GM12878 (cell line): ENCODE measurements around the gene CLRN3.

Experiments
- CHD1 ChIP-seq: IDR thresholded peaks from 2 replicates; pipeline ENCODE4 v1.6.1; 2012; ENCODE audit warnings: low read depth, low read length, improper control_type of control experiment
- CREM ChIP-seq: IDR thresholded peaks from 2 replicates; pipeline ENCODE4 v1.6.1; 2014; ENCODE audit warnings: antibody characterized with exemption, low read depth
- EGR1 ChIP-seq, 2 experiments: IDR thresholded peaks; 1 replicate in 1 of 2; 2 replicates in 1 of 2; pipeline ENCODE4 v1.6.1; 2011 to 2012; ENCODE audit warnings: low read depth in 2 of 2, low read length in 2 of 2, borderline replicate concordance in 1 of 2, mild to moderate bottlenecking in 1 of 2, moderate library complexity in 1 of 2
- ESRRA ChIP-seq: IDR thresholded peaks from 2 replicates; pipeline ENCODE4 v1.6.1; 2012; ENCODE audit warnings: mild to moderate bottlenecking, low read length, improper control_type of control experiment
- POLR2A ChIP-seq: IDR thresholded peaks from 2 replicates; pipeline ENCODE4 v1.6.1; 2011; ENCODE audit warnings: low read depth, mild to moderate bottlenecking, low read length
- TF ChIP-seq, protein P1 (sequence below), 3 experiments: IDR thresholded peaks in 2 of 3; conservative IDR thresholded peaks in 1 of 3; 2 replicates each; pipeline ENCODE4 v1.5.1; 2011; ENCODE audit warnings: low read depth in 3 of 3, low read length in 3 of 3, mild to moderate bottlenecking in 3 of 3, control low read depth in 2 of 3, moderate library complexity in 2 of 3, inconsistent platforms in 1 of 3, mixed read lengths in 1 of 3; ENCODE audit not compliant: control insufficient read depth in 2 of 3, insufficient read depth in 1 of 3; ENCODE audit errors: extremely low read depth in 1 of 3

- no peak for TF ChIP-seq CREM
- TF ChIP-seq, protein P1, sequence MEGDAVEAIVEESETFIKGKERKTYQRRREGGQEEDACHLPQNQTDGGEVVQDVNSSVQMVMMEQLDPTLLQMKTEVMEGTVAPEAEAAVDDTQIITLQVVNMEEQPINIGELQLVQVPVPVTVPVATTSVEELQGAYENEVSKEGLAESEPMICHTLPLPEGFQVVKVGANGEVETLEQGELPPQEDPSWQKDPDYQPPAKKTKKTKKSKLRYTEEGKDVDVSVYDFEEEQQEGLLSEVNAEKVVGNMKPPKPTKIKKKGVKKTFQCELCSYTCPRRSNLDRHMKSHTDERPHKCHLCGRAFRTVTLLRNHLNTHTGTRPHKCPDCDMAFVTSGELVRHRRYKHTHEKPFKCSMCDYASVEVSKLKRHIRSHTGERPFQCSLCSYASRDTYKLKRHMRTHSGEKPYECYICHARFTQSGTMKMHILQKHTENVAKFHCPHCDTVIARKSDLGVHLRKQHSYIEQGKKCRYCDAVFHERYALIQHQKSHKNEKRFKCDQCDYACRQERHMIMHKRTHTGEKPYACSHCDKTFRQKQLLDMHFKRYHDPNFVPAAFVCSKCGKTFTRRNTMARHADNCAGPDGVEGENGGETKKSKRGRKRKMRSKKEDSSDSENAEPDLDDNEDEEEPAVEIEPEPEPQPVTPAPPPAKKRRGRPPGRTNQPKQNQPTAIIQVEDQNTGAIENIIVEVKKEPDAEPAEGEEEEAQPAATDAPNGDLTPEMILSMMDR (IDR thresholded peaks at IDR 0.05 in 2 of 3, conservative IDR thresholded peaks at IDR 0.05 in 1 of 3; ENCODE audit: control insufficient read depth in 2 of 3, extremely low read depth in 1 of 3, insufficient read depth in 1 of 3, low read depth in 3 of 3, low read length in 3 of 3) = no peak
- TF ChIP-seq EGR1 (IDR thresholded peaks at IDR 0.05; ENCODE audit: borderline replicate concordance in 1 of 2, low read depth in 2 of 2, low read length in 2 of 2) = no peak
- no peak for TF ChIP-seq POLR2A
- TF ChIP-seq CHD1 = no peak
- TF ChIP-seq ESRRA = no peak
Measured at GRCh38 chr10:127915324-127915723, 22.6 kb upstream of the CLRN3 start.
